Sigmoid colon (tissue), 7 donors: ENCODE results near the gene PACRG. TPM values are rescaled to one million over a fixed set of nuclear protein-coding genes. Genes with fewer than 3 reads are reported as not detected.

Experiments
- DNase-seq: peaks from one replicate; pipeline ENCODE4 v3.0.0-alpha.2; 2019
- H3K27ac ChIP-seq, 4 donors: fragments of 200-600 bp; sonication (generic); one replicate each; pipeline ENCODE4 v1.5.1; 2016 to 2019; ENCODE audit warnings: mild to moderate bottlenecking in 1 of 4
- H3K27me3 ChIP-seq, 3 donors: fragments of 200-600 bp; sonication (generic); one replicate each; pipeline ENCODE4 v1.5.1; 2019; ENCODE audit warnings: mild to moderate bottlenecking in 1 of 3
- H3K36me3 ChIP-seq, 4 donors: fragments of 200-600 bp; sonication (generic); one replicate each; pipeline ENCODE4 v1.5.1; 2016 to 2019
- H3K4me1 ChIP-seq, 4 donors: fragments of 200-600 bp; sonication (generic); one replicate each; pipeline ENCODE4 v1.5.1; 2017 to 2019
- H3K4me3 ChIP-seq, 4 donors: fragments of 200-600 bp; sonication (generic); one replicate each; pipeline ENCODE4 v1.5.1; 2017 to 2019; ENCODE audit warnings: mild to moderate bottlenecking in 2 of 4, moderate library complexity in 1 of 4
- H3K9me3 ChIP-seq, 4 donors: fragments of 200-600 bp in 3 of 4; sonication (generic) in 3 of 4; one replicate each; pipeline versions ENCODE4 v1.5.1 to v1.6.1; 2013 to 2019
- EP300 ChIP-seq, 4 donors: sonication (generic); formaldehyde crosslinking; IDR thresholded peaks; one replicate each; pipeline ENCODE4 v1.6.1; 2017; ENCODE audit warnings: antibody characterized with exemption in 4 of 4
- POLR2A ChIP-seq, 2 donors: fragments of 450-650 bp; IDR thresholded peaks; one replicate each; pipeline ENCODE4 v1.6.1; 2016; ENCODE audit warnings: antibody characterized with exemption in 2 of 2, mild to moderate bottlenecking in 2 of 2, moderate library complexity in 2 of 2
- POLR2AphosphoS5 ChIP-seq, 4 donors: sonication (generic); formaldehyde crosslinking; IDR thresholded peaks; one replicate each; pipeline ENCODE4 v1.6.1; 2017; ENCODE audit warnings: antibody characterized with exemption in 4 of 4
- WGBS, 2 donors: extraction: QIAGEN DNeasy Blood & Tissue Kit; methylation state at CpG; one replicate each; pipeline ENCODE4 v1.1.7; 2013; 5-methylcytosine and 5-hydroxymethylcytosine counted together
- intact Hi-C: fragments of 100-400 bp; cut with DNase I; formaldehyde crosslinking; loops from one replicate; pipeline ENCODE4 v1.15.1; 2023
- polyA plus RNA-seq, 3 donors: library from polyadenylated mRNA; stranded (reverse); fragments of 200-250 nt; gene quantifications; one replicate each; pipeline ENCODE4 v1.2.3, GENCODE V29; 2013
- total RNA-seq, 4 donors: library from RNA; depleted of rRNA; stranded (reverse); fragments of >200 nt; gene quantifications; one replicate each; pipeline ENCODE4 v1.1.0, GENCODE V29; 2016
- TF ChIP-seq, protein P1 (sequence below), 4 experiments: fragments of 450-650 bp in 3 of 4; fragments of 200-600 bp in 1 of 4; IDR thresholded peaks; one replicate each; pipeline ENCODE4 v1.5.1; 2016 to 2019; ENCODE audit warnings: antibody characterized with exemption in 4 of 4, mild to moderate bottlenecking in 3 of 4, moderate library complexity in 2 of 4
- donor health status: healthy with polysubstance abuse.
- donor health status: Bipolar disorder and iron deficiency.
- donor health status: healthy.

PACRG gene
- total and polyA plus RNA-seq, 7 donors = 0.12 to 6.9 (median 0.95) TPM; not detected in 2

- no peaks in the 10 kb centered on the region for H3K36me3 ChIP-seq
- H3K27ac ChIP-seq = no peak overlapping the region
- H3K4me1 ChIP-seq = no peaks in the 10 kb centered on the region
- no peak for TF ChIP-seq POLR2A (IDR thresholded peaks at IDR 0.05)
- no peak for TF ChIP-seq POLR2AphosphoS5 (IDR thresholded peaks at IDR 0.05)
- TF ChIP-seq, protein P1, sequence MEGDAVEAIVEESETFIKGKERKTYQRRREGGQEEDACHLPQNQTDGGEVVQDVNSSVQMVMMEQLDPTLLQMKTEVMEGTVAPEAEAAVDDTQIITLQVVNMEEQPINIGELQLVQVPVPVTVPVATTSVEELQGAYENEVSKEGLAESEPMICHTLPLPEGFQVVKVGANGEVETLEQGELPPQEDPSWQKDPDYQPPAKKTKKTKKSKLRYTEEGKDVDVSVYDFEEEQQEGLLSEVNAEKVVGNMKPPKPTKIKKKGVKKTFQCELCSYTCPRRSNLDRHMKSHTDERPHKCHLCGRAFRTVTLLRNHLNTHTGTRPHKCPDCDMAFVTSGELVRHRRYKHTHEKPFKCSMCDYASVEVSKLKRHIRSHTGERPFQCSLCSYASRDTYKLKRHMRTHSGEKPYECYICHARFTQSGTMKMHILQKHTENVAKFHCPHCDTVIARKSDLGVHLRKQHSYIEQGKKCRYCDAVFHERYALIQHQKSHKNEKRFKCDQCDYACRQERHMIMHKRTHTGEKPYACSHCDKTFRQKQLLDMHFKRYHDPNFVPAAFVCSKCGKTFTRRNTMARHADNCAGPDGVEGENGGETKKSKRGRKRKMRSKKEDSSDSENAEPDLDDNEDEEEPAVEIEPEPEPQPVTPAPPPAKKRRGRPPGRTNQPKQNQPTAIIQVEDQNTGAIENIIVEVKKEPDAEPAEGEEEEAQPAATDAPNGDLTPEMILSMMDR (IDR thresholded peaks at IDR 0.05) = no peak
- no peak for TF ChIP-seq EP300 (IDR thresholded peaks at IDR 0.05)
- no peaks in the 10 kb centered on the region for H3K9me3 ChIP-seq
- no peaks in the 10 kb centered on the region for H3K27me3 ChIP-seq
- 91 to 92% methylated on average over 2 of the region's 2 CpGs for WGBS, 2 donors
- no peak overlapping the region for H3K4me3 ChIP-seq
- no peak for DNase-seq
- intact Hi-C loops = no loop called here
These were observed 509.3 kb downstream of the PACRG start for GRCh38 chr6:163237110-163237509.

GRCh38 chr6:163239572-163240340 is 512.0 kb downstream of the PACRG start:
- Histone ChIP-seq H3K4me1 (no peaks in the 10 kb centered on the region), H3K36me3 (no peaks in the 10 kb centered on the region), H3K4me3 (no peak overlapping the region), H3K9me3 (no peaks in the 10 kb centered on the region), H3K27ac (no peak overlapping the region), H3K27me3 (no peaks in the 10 kb centered on the region)
- no peak for DNase-seq
- TF ChIP-seq POLR2A (IDR thresholded peaks at IDR 0.05) = no peak
- no peak for TF ChIP-seq EP300 (IDR thresholded peaks at IDR 0.05)
- TF ChIP-seq, protein P1 (IDR thresholded peaks at IDR 0.05) = no peak
- TF ChIP-seq POLR2AphosphoS5 (IDR thresholded peaks at IDR 0.05) = no peak
- intact Hi-C loops = no loop called here
- 91 to 94% methylated on average over 19 of the region's 19 CpGs for WGBS, 2 donors

- H3K4me1 ChIP-seq = no peaks in the 10 kb centered on the region
- WGBS, 2 donors = 92% methylated on average over 17 of the region's 17 CpGs
- no peaks in the 10 kb centered on the region for H3K36me3 ChIP-seq
- intact Hi-C loops = no loop called here
- no peak overlapping the region for H3K27ac ChIP-seq
- H3K4me3 ChIP-seq = no peak overlapping the region
- TF ChIP-seq, protein P1 (IDR thresholded peaks at IDR 0.05) = no peak
- TF ChIP-seq POLR2A (IDR thresholded peaks at IDR 0.05) = no peak
- TF ChIP-seq EP300 (IDR thresholded peaks at IDR 0.05) = no peak
- TF ChIP-seq POLR2AphosphoS5 (IDR thresholded peaks at IDR 0.05) = no peak
- no peak for DNase-seq
- no peaks in the 10 kb centered on the region for H3K27me3 ChIP-seq
- H3K9me3 ChIP-seq = no peaks in the 10 kb centered on the region
These were observed 512.8 kb downstream of the PACRG start for GRCh38 chr6:163240556-163240955.

DNA sequence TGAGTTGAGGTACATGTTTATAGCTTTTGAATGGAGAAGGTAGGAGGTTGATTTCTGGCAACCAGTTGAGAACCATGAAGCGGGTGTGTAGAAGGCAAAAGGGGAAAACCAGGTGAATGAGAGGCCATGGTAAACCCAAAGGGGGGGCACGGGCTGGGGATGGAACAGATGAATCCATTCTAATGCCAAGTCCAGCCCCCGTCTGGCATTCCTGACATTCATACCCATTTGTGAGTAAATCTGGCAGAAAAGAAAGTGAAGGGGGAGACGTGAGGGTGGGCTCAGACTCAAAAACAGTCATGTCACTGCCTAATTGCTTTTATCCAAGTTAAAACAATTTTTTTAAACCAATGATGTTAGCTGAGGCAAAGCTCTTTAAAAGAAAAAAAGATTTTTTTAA is 513.9 kb downstream of the PACRG start:
- Histone ChIP-seq H3K27me3 (no peaks in the 10 kb centered on the region), H3K27ac (no peak overlapping the region), H3K4me1 (no peaks in the 10 kb centered on the region), H3K4me3 (no peak overlapping the region), H3K9me3 (no peaks in the 10 kb centered on the region), H3K36me3 (no peaks in the 10 kb centered on the region)
- intact Hi-C loops = no loop called here
- DNase-seq = no peak
- 72 to 77% methylated on average over 4 of the region's 4 CpGs for WGBS, 2 donors
- TF ChIP-seq POLR2A (IDR thresholded peaks at IDR 0.05) (no peak), EP300 (IDR thresholded peaks at IDR 0.05) (no peak), POLR2AphosphoS5 (IDR thresholded peaks at IDR 0.05) (no peak)
- TF ChIP-seq, protein P1 (IDR thresholded peaks at IDR 0.05) = no peak

DNA sequence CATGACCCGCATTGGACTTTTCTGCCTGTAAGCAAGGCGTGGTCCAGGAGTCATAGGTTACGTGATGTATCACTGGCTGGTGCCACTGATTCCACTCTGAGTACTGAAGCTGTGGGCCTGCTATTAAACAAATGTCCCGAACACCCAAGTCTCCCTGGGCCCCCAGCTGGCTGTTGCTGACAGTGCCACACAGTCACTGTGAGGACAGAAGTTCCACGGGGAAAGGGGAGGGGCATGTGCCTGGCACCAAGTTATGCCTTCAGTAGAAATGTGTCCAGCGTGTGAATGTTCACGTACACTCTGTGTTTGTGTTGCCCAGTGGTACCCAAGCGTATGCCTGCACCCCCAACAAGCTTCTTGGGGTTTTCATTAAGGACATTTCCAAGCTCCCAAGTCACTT is 515.3 kb downstream of the PACRG start:
- 83 to 89% methylated on average over 8 of the region's 8 CpGs for WGBS, 2 donors
- no peak overlapping the region for H3K27ac ChIP-seq
- no peaks in the 10 kb centered on the region for H3K4me1 ChIP-seq
- no peaks in the 10 kb centered on the region for H3K36me3 ChIP-seq
- H3K27me3 ChIP-seq = no peaks in the 10 kb centered on the region
- H3K9me3 ChIP-seq = no peaks in the 10 kb centered on the region
- TF ChIP-seq POLR2AphosphoS5 (IDR thresholded peaks at IDR 0.05) (no peak), POLR2A (IDR thresholded peaks at IDR 0.05) (no peak), EP300 (IDR thresholded peaks at IDR 0.05) (no peak)
- TF ChIP-seq, protein P1 (IDR thresholded peaks at IDR 0.05) = no peak
- intact Hi-C loops = no loop called here
- H3K4me3 ChIP-seq = no peak overlapping the region
- no peak for DNase-seq
